ENCODE measurements around the gene VAC14.

DNA sequence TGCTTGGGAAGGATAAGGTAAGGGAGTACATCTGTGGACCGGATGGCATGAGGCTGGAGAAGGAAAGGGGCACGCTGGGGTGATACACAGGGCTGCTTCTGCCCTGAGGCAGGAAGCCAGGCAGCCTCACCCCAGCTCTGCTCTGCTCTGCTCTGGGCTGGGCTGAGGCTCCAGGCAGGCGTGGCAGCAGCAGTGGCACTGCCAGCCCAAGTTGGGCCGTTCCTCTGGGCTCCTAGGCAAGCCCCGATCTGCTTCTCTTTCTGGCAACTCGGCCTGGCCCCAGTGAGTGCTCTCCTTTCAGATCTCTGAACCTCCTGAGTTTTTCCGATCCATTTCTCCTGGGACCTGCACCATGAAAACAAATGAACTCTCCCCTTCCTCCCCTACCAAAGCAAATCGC is 44.9 kb downstream of the VAC14 start:
- TF ChIP-seq, protein P1, sequence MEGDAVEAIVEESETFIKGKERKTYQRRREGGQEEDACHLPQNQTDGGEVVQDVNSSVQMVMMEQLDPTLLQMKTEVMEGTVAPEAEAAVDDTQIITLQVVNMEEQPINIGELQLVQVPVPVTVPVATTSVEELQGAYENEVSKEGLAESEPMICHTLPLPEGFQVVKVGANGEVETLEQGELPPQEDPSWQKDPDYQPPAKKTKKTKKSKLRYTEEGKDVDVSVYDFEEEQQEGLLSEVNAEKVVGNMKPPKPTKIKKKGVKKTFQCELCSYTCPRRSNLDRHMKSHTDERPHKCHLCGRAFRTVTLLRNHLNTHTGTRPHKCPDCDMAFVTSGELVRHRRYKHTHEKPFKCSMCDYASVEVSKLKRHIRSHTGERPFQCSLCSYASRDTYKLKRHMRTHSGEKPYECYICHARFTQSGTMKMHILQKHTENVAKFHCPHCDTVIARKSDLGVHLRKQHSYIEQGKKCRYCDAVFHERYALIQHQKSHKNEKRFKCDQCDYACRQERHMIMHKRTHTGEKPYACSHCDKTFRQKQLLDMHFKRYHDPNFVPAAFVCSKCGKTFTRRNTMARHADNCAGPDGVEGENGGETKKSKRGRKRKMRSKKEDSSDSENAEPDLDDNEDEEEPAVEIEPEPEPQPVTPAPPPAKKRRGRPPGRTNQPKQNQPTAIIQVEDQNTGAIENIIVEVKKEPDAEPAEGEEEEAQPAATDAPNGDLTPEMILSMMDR (conservative IDR thresholded peaks at IDR 0.05 in 1 of 2, IDR thresholded peaks at IDR 0.05 in 1 of 2; ENCODE audit: extremely low read depth in 1 of 2, insufficient read depth in 1 of 2, low read depth in 1 of 2, low read length in 2 of 2) = no peak
- TF ChIP-seq EZH2 (IDR thresholded peaks at IDR 0.05; ENCODE audit: borderline replicate concordance, low read length) = no peak
